H1 (cell line): ENCODE measurements around the gene ST7L. TPM values are rescaled to one million over a fixed set of nuclear protein-coding genes. Genes with fewer than 3 reads are reported as not detected.

ENCODE experiments used
- CTCF ChIA-PET: fragments of 300-600 bp; sonication (Branson Sonifier 250); formaldehyde crosslinking; loops from one replicate; lab custom pipeline; 2021; ENCODE audit not compliant: partially characterized antibody; lab: Charles Lee
- POLR2A ChIA-PET: fragments of 300-600 bp; sonication (Branson Sonifier 250); formaldehyde crosslinking; loops from one replicate; lab custom pipeline; 2021; ENCODE audit warnings: inconsistent platforms; ENCODE audit not compliant: partially characterized antibody; lab: Charles Lee
- DNase-seq, 2 experiments: peaks; one replicate each; pipeline versions ENCODE4 v3.0.0 to v3.0.0-alpha.2; 2010 to 2022; ENCODE audit warnings: low spot score in 2 of 2, low read depth in 1 of 2, mixed read lengths in 1 of 2
- FAIRE-seq: peaks from 2 replicates; lab custom pipeline; 2011; peaks lifted over from hg19 to GRCh38; lab: Jason Lieb, UNC
- H2AFZ ChIP-seq: 2 replicates; pipeline ENCODE4 v1.8.1; 2012; ENCODE audit warnings: low read length, inconsistent platforms
- H2AK5ac ChIP-seq: 2 replicates; pipeline ENCODE4 v1.6.1; 2013; ENCODE audit warnings: low read depth, low read length
- H2BK120ac ChIP-seq: replicated peaks from 2 replicates; pipeline ENCODE3; 2013; ENCODE audit warnings: low read depth, low read length, inconsistent platforms
- H2BK12ac ChIP-seq: 2 replicates; pipeline ENCODE4 v1.6.1; 2013; ENCODE audit warnings: low read depth, low read length
- H2BK15ac ChIP-seq: 2 replicates; pipeline ENCODE4 v1.6.1; 2013; ENCODE audit warnings: low read length
- H2BK20ac ChIP-seq: 2 replicates; pipeline ENCODE4 v1.6.1; 2013; ENCODE audit warnings: low read length
- H2BK5ac ChIP-seq: 2 replicates; pipeline ENCODE4 v1.6.1; 2013; ENCODE audit warnings: low read depth, low read length
- H3K14ac ChIP-seq: 2 replicates; pipeline ENCODE4 v1.6.1; 2013; ENCODE audit warnings: inconsistent platforms; ENCODE audit not compliant: insufficient read length
- H3K18ac ChIP-seq: 2 replicates; pipeline ENCODE4 v1.6.1; 2013; ENCODE audit warnings: low read length; ENCODE audit errors: extremely low read depth
- H3K23ac ChIP-seq: 2 replicates; pipeline ENCODE4 v1.6.1; 2013; ENCODE audit warnings: inconsistent platforms; ENCODE audit not compliant: insufficient read length
- H3K23me2 ChIP-seq: 2 replicates; pipeline ENCODE4 v1.6.1; 2013; ENCODE audit warnings: low read depth, low read length
- H3K27ac ChIP-seq: 2 replicates; pipeline ENCODE4 v1.6.1; 2011; ENCODE audit warnings: low read depth, low read length, inconsistent platforms
- H3K27me3 ChIP-seq, 4 experiments: replicated peaks in 1 of 4; 1 replicate in 1 of 4; 2 replicates in 3 of 4; pipeline versions ENCODE4 v1.6.1 to v1.8.1; 2011 to 2013; ENCODE audit warnings: low read length in 3 of 4, mild to moderate bottlenecking in 3 of 4, inconsistent platforms in 2 of 4, mixed read lengths in 2 of 4, moderate library complexity in 1 of 4; ENCODE audit not compliant: control insufficient read depth in 3 of 4, insufficient read depth in 3 of 4; ENCODE audit errors: extremely low read depth in 1 of 4
- H3K36me3 ChIP-seq, 4 experiments: 2 replicates each; pipeline versions ENCODE4 v1.6.1 to v1.8.1; 2011 to 2013; ENCODE audit warnings: mild to moderate bottlenecking in 4 of 4, low read length in 3 of 4, moderate library complexity in 2 of 4, control low read depth in 1 of 4, inconsistent platforms in 1 of 4; ENCODE audit not compliant: insufficient read depth in 4 of 4, control insufficient read depth in 2 of 4
- H3K4ac ChIP-seq: replicated peaks from 2 replicates; pipeline ENCODE3; 2013; ENCODE audit warnings: low read length, low read depth, mixed read lengths, inconsistent platforms; ENCODE audit not compliant: insufficient read length
- H3K4me1 ChIP-seq, 4 experiments: replicated peaks in 1 of 4; 1 replicate in 1 of 4; 2 replicates in 3 of 4; pipeline versions ENCODE4 v1.6.1 to v1.8.1; 2011 to 2013; ENCODE audit warnings: low read length in 3 of 4, inconsistent platforms in 2 of 4, mixed read lengths in 1 of 4; ENCODE audit not compliant: insufficient read depth in 4 of 4, control insufficient read depth in 3 of 4
- H3K4me2 ChIP-seq, 2 experiments: 2 replicates each; pipeline versions ENCODE4 v1.6.1 to v1.8.1; 2011 to 2013; ENCODE audit warnings: low read depth in 2 of 2, low read length in 2 of 2, control low read depth in 1 of 2, inconsistent platforms in 1 of 2, mild to moderate bottlenecking in 1 of 2; ENCODE audit not compliant: insufficient read depth in 1 of 2
- H3K4me3 ChIP-seq, 4 experiments: fragments of 200-600, 300-600 bp in 1 of 4; sonication (generic), shearing (Covaris generic), sonication (Bioruptor Twin) in 1 of 4; 2 replicates each; pipeline versions ENCODE4 v1.5.1 to v1.8.1; 2011 to 2016; ENCODE audit warnings: low read length in 4 of 4, low read depth in 3 of 4, control low read depth in 2 of 4, inconsistent platforms in 2 of 4, mild to moderate bottlenecking in 2 of 4, mixed read lengths in 1 of 4, moderate library complexity in 1 of 4; ENCODE audit not compliant: insufficient read depth in 2 of 4; ENCODE audit errors: extremely low read depth in 1 of 4
- H3K56ac ChIP-seq: replicated peaks from 2 replicates; pipeline ENCODE3; 2013; ENCODE audit warnings: low read depth, mild to moderate bottlenecking, mixed read lengths, low read length, inconsistent platforms; ENCODE audit not compliant: insufficient read length
- H3K79me1 ChIP-seq: 2 replicates; pipeline ENCODE4 v1.6.1; 2013; ENCODE audit warnings: low read depth, low read length, control low read depth
- H3K79me2 ChIP-seq, 2 experiments: 2 replicates each; pipeline versions ENCODE4 v1.6.1 to v1.8.1; 2012 to 2013; ENCODE audit warnings: low read length in 2 of 2, mild to moderate bottlenecking in 2 of 2, inconsistent platforms in 1 of 2; ENCODE audit not compliant: insufficient read depth in 2 of 2, control insufficient read depth in 1 of 2
- H3K9ac ChIP-seq, 4 experiments: replicated peaks in 1 of 4; 1 replicate in 1 of 4; 2 replicates in 3 of 4; pipeline versions ENCODE4 v1.6.1 to v1.8.1; 2011 to 2013; ENCODE audit warnings: low read depth in 3 of 4, low read length in 3 of 4, control low read depth in 2 of 4, mild to moderate bottlenecking in 2 of 4, moderate library complexity in 2 of 4, inconsistent platforms in 1 of 4; ENCODE audit errors: extremely low read depth in 1 of 4
- H3K9me3 ChIP-seq, 2 experiments: 2 replicates each; pipeline versions ENCODE4 v1.6.1 to v1.8.1; 2012 to 2013; ENCODE audit warnings: mild to moderate bottlenecking in 2 of 2, moderate library complexity in 2 of 2, control low read depth in 1 of 2, inconsistent platforms in 1 of 2, low read depth in 1 of 2, low read length in 1 of 2, mixed read lengths in 1 of 2; ENCODE audit not compliant: insufficient read depth in 2 of 2
- H4K20me1 ChIP-seq, 2 experiments: replicated peaks in 1 of 2; 2 replicates each; pipeline versions ENCODE3 to v1.8.1; 2011 to 2013; ENCODE audit warnings: inconsistent platforms in 2 of 2, low read length in 2 of 2, mild to moderate bottlenecking in 1 of 2; ENCODE audit not compliant: insufficient read depth in 2 of 2, control insufficient read depth in 1 of 2
- H4K5ac ChIP-seq: 2 replicates; pipeline ENCODE4 v1.6.1; 2013; ENCODE audit warnings: low read length, low read depth, mixed read lengths, inconsistent platforms; ENCODE audit not compliant: insufficient read length
- H4K8ac ChIP-seq: 2 replicates; pipeline ENCODE4 v1.8.0; 2013; ENCODE audit warnings: mild to moderate bottlenecking, moderate library complexity, low read length, inconsistent platforms; ENCODE audit not compliant: insufficient read depth; ENCODE audit errors: extremely low read depth
- H4K91ac ChIP-seq: replicated peaks from 2 replicates; pipeline ENCODE3; 2013; ENCODE audit warnings: low read length, mixed read lengths, inconsistent platforms; ENCODE audit not compliant: insufficient read length
- ASH2L ChIP-seq: fragments of 200-600, 300-600 bp; sonication (generic); IDR thresholded peaks from one replicate; pipeline ENCODE4 v1.7.1; 2017; ENCODE audit warnings: low read length
- EZH2 ChIP-seq: fragments of 200-600 bp; sonication (generic); IDR thresholded peaks from 2 replicates; pipeline ENCODE4 v1.7.1; 2012; ENCODE audit warnings: low read depth, mild to moderate bottlenecking, moderate library complexity, low read length, inconsistent platforms; ENCODE audit not compliant: severe bottlenecking
- KDM4A ChIP-seq: IDR thresholded peaks from one replicate; pipeline ENCODE4 v1.7.1; 2012; ENCODE audit warnings: low read depth, mild to moderate bottlenecking, moderate library complexity, low read length, inconsistent platforms; ENCODE audit not compliant: severe bottlenecking
- NANOG ChIP-seq: IDR thresholded peaks from 2 replicates; pipeline ENCODE4 v1.6.1; 2011; ENCODE audit warnings: low read length, low read depth, mild to moderate bottlenecking, inconsistent platforms; ENCODE audit not compliant: insufficient read depth, poor library complexity, severe bottlenecking
- POU5F1 ChIP-seq: IDR thresholded peaks from 2 replicates; pipeline ENCODE4 v1.6.1; 2011; ENCODE audit warnings: low read depth, mild to moderate bottlenecking, low read length, moderate library complexity
- RNF2 ChIP-seq: fragments of 200-900, 300-1000 bp; sonication (generic); IDR thresholded peaks from 2 replicates; pipeline ENCODE4 v1.7.1; 2016; ENCODE audit warnings: borderline replicate concordance, low read depth, mild to moderate bottlenecking, antibody characterized with exemption, low read length; ENCODE audit not compliant: poor library complexity, severe bottlenecking; ENCODE audit errors: missing control alignments
- SP1 ChIP-seq: IDR thresholded peaks from 2 replicates; pipeline ENCODE4 v1.6.1; 2011; ENCODE audit warnings: low read depth, low read length
- SUZ12 ChIP-seq: fragments of 200-600 bp; sonication (generic); IDR thresholded peaks from 2 replicates; pipeline ENCODE4 v1.6.1; 2012; ENCODE audit warnings: mild to moderate bottlenecking, inconsistent platforms, low read length, moderate library complexity, mixed read lengths
- WGBS, 2 experiments: shearing (Covaris generic) in 1 of 2; methylation state at CpG; one replicate each; pipeline versions ENCODE4 v1.1.6 to v1.1.7; 2013 to 2015; ENCODE audit warnings: low lambda C conversion rate in 2 of 2, mixed read lengths in 2 of 2, inconsistent platforms in 1 of 2, low coverage in 1 of 2, missing lambda C conversion rate in 1 of 2; ENCODE audit not compliant: insufficient replicate concordance in 2 of 2, insufficient coverage in 1 of 2, insufficient read length in 1 of 2; ENCODE audit errors: extremely low coverage in 1 of 2, missing lambda C conversion rate in 1 of 2; 5-methylcytosine and 5-hydroxymethylcytosine counted together
- polyA plus RNA-seq, 7 experiments: library from polyadenylated mRNA; depleted of rRNA in 3 of 7; stranded (reverse) in 5 of 7; unstranded in 2 of 7; fragments of >200 nt in 5 of 7; fragments of 200-250 nt in 2 of 7; gene quantifications; 1 replicate in 5 of 7; 2 replicates in 1 of 7; 4 replicates in 1 of 7; pipeline versions ENCODE4 v1.2.1 to v1.2.3, GENCODE V29; 2011 to 2013; ENCODE audit warnings: missing spikeins in 2 of 7, mixed read lengths in 2 of 7
- total RNA-seq: library from RNA; stranded (reverse); fragmentation: NEBNext Ultra II Directional; extraction: Animal tissue kit (Norgen Biotek cat#: 25700); gene quantifications from 2 replicates; pipeline ENCODE4 v1.2.1, GENCODE V29; 2021

ST7L gene
- total and polyA plus RNA-seq, 2 of the 8 experiments (the other 6 are each of a cell fraction or from before 2014, with no cell fraction given): 9.6 to 16.2 TPM

- no peak overlapping the region for H3K4ac ChIP-seq
- FAIRE-seq (no peak), DNase-seq (no peak)
- POLR2A ChIA-PET: interaction anchor here (1.2 to 4.0 kb wide), 4 partner anchors 13 to 204 kb away, joined by 3 to 22 read pairs (median 4); no protein-coding TSS in a partner anchor
- TF ChIP-seq EZH2 (peak; percentile 95), SUZ12 (peak; percentile 93), SP1 (no peak), POU5F1 (no peak), RNF2 (peak; percentile 37), KDM4A (no peak), ASH2L (no peak), NANOG (no peak)
- peak overlapping the region; percentile 18; the same call in 1 of the 2 replicates for H2BK12ac ChIP-seq
- peak overlapping the region; percentile 72 to 84 (median 82); a peak in 7 of 8 replicates for H3K4me3 ChIP-seq
- no peaks in the 10 kb centered on the region for H4K20me1 ChIP-seq
- H2BK20ac ChIP-seq: 0 out of 2 replicates have a peak overlapping the region, but pooled peaks have one; percentile 2
- H3K23ac ChIP-seq: no peak overlapping the region
- H2BK15ac ChIP-seq: no peak overlapping the region
- H3K4me1 ChIP-seq: peaks cover 0 to 21% (median 8%) of the 10 kb centered on the region in 4 experiments; a peak in 5 of 7 replicates
- peak overlapping the region; percentile 66 to 98 for H3K4me2 ChIP-seq
- H3K36me3 ChIP-seq: no peaks in the 10 kb centered on the region; a peak in 1 of 8 replicates
- no peaks in the 10 kb centered on the region for H3K79me1 ChIP-seq
- no peaks in the 10 kb centered on the region for H3K79me2 ChIP-seq
- 0 out of 2 replicates have a peak overlapping the region, but pooled peaks have one; percentile 25 for H3K18ac ChIP-seq
- peaks cover 17% of the 10 kb centered on the region for H3K23me2 ChIP-seq
- no peak overlapping the region for H3K14ac ChIP-seq
- H3K56ac ChIP-seq: no peak overlapping the region
- no peak overlapping the region for H2AK5ac ChIP-seq
- H3K27ac ChIP-seq: no peak overlapping the region
- CTCF ChIA-PET: interaction anchor here (0.7 to 6.4 kb wide), 9 partner anchors 8 to 164 kb away, joined by 3 to 28 read pairs (median 3); no protein-coding TSS in a partner anchor
- 5% methylated on average over 13 of the region's 16 CpGs; no CpG with 5 or more reads in 1 of the 2 experiments for WGBS, 2 experiments
- H4K8ac ChIP-seq: no peak overlapping the region
- H4K5ac ChIP-seq: no peak overlapping the region
- peaks cover 26 to 81% (median 63%) of the 10 kb centered on the region in 4 experiments for H3K27me3 ChIP-seq
- no peaks in the 10 kb centered on the region for H3K9me3 ChIP-seq
- no peak overlapping the region for H2BK120ac ChIP-seq
- peak overlapping the region; percentile 67; the same call in 1 of the 2 replicates for H2AFZ ChIP-seq
- H4K91ac ChIP-seq: no peak overlapping the region
- H2BK5ac ChIP-seq: no peak overlapping the region; the same call in 1 of the 2 replicates
- no peak overlapping the region for H3K9ac ChIP-seq
These were observed 109.2 kb downstream of the ST7L start for GRCh38 chr1:112509660-112510178.
